ENCODE data around the gene ABLIM2.

DNA sequence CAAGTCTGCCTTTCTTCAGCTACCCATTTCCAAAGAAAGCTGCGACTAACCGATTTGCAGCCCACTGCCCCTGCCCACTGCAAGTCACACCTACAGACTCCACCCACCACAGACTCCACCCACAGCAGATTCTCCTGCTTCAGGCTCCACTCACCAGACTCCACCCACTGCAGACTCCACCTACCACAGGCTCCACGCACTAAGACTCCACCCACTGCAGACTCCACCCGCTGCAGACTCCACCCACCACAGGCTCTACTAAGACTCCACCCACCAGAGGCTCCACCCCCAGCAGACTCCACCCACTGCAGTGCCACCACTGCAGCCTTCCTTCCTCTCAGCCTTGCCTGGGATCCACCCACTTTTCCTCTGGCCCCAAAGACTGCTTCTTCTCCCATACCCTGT, 41.3 kb downstream of the ABLIM2 start:
- TF ChIP-seq, protein P1, sequence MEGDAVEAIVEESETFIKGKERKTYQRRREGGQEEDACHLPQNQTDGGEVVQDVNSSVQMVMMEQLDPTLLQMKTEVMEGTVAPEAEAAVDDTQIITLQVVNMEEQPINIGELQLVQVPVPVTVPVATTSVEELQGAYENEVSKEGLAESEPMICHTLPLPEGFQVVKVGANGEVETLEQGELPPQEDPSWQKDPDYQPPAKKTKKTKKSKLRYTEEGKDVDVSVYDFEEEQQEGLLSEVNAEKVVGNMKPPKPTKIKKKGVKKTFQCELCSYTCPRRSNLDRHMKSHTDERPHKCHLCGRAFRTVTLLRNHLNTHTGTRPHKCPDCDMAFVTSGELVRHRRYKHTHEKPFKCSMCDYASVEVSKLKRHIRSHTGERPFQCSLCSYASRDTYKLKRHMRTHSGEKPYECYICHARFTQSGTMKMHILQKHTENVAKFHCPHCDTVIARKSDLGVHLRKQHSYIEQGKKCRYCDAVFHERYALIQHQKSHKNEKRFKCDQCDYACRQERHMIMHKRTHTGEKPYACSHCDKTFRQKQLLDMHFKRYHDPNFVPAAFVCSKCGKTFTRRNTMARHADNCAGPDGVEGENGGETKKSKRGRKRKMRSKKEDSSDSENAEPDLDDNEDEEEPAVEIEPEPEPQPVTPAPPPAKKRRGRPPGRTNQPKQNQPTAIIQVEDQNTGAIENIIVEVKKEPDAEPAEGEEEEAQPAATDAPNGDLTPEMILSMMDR (conservative IDR thresholded peaks at IDR 0.05; ENCODE audit: low read length), result no peak
- no peak for TF ChIP-seq EZH2phosphoT487 (IDR thresholded peaks at IDR 0.05; ENCODE audit: borderline replicate concordance, low read depth, low read length)
